Activated naive CD4-positive, alpha-beta T cell treated with anti-CD3 and anti-CD28 coated beads, Interleukin-2, amount 50 U/mL, for 72 hours (primary cell): ENCODE data around the gene RBFOX2. TPM values are rescaled to one million over a fixed set of nuclear protein-coding genes. Genes with fewer than 3 reads are reported as not detected.
A peak's percentile ranks its signal among the peaks of the same experiment; 100 is the strongest.

Experiments used
- ATAC-seq, 2 donors: fragments of 150-1000 bp; cut with Tn5 transposase; 2 replicates each; pipeline ENCODE4 v1.10.0; 2021; ENCODE audit warnings: mild to moderate bottlenecking in 2 of 2, moderate library complexity in 2 of 2
- DNase-seq, 2 donors: peaks; one replicate each; pipeline ENCODE4 v3.0.0; 2021 to 2022; ENCODE audit warnings: low spot score in 2 of 2
- H3K27ac Mint-ChIP-seq, 2 donors: one replicate each; pipeline ENCODE4 v1.8.0; 2022; ENCODE audit warnings: mild to moderate bottlenecking in 2 of 2, mixed read lengths in 2 of 2
- H3K36me3 Mint-ChIP-seq, 2 donors: one replicate each; pipeline ENCODE4 v1.8.0; 2022; ENCODE audit warnings: mixed read lengths in 2 of 2
- H3K9me3 Mint-ChIP-seq, 2 donors: one replicate each; pipeline ENCODE4 v1.8.0; 2022; ENCODE audit warnings: mixed read lengths in 2 of 2
- total RNA-seq, 2 donors: library from RNA; stranded (reverse); gene quantifications; one replicate each; pipeline ENCODE4 v1.2.3, GENCODE V29; 2022

The RBFOX2 gene
- total RNA-seq, 2 donors from 2014 or later: 2.2 to 4.9 TPM

DNA sequence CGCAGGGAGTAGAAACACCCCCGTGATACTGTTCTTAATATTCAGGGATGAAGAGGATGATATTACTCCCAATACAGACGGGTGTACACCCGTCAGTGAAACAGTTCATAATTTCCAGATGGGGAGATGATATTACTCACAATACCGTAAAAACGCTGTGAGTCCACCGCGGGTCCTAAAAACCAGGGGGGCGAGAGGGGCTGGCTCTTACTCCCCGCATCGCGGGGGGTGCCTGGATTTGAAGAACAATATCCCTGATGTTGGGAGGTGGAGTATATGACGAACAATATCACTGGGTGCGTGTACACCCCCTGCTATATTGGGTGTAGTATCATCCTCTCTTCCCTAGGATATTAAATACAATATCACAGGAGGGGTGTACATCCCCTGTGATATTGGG lies 331.5 kb downstream of the RBFOX2 start:
- no peak overlapping the region for H3K27ac Mint-ChIP-seq
- peak; percentile 70 to 82 for ATAC-seq
- DNase-seq: peak in 1 of 2 donors; percentile 42
- H3K9me3 Mint-ChIP-seq: no peaks in the 10 kb centered on the region
- no peaks in the 10 kb centered on the region for H3K36me3 Mint-ChIP-seq

GRCh38 chr22:35695202-35695601 lies 333.4 kb downstream of the RBFOX2 start:
- Mint-ChIP-seq H3K9me3 (no peaks in the 10 kb centered on the region), H3K27ac (no peak overlapping the region), H3K36me3 (no peaks in the 10 kb centered on the region)
- DNase-seq (no peak), ATAC-seq (peak in 1 of 2 donors; percentile 14)

- Mint-ChIP-seq H3K27ac (no peak overlapping the region), H3K36me3 (no peaks in the 10 kb centered on the region), H3K9me3 (no peaks in the 10 kb centered on the region)
- ATAC-seq (no peak), DNase-seq (no peak)
These were observed 338.6 kb downstream of the RBFOX2 start for GRCh38 chr22:35690001-35690400.

GRCh38 chr22:35688913-35689675 lies 339.5 kb downstream of the RBFOX2 start:
- DNase-seq (no peak), ATAC-seq (no peak)
- Mint-ChIP-seq H3K36me3 (no peaks in the 10 kb centered on the region), H3K9me3 (no peaks in the 10 kb centered on the region), H3K27ac (no peak overlapping the region)

Other genes starting within 250 kb of the RBFOX2 start
- gene APOL3, start 131.9 kb upstream of the RBFOX2 start, total RNA-seq: 10 to 100 TPM; 46.4 to 70.0 TPM
- gene APOL4, start 173.0 kb upstream of the RBFOX2 start, total RNA-seq: under 1 TPM; 0.14 to 0.18 TPM
- gene APOL2, start 210.7 kb upstream of the RBFOX2 start, total RNA-seq: 10 to 100 TPM; 51.3 to 68.6 TPM
- 10 to 100 TPM; 27.2 to 40.5 TPM for gene APOL1, start 224.3 kb upstream of the RBFOX2 start, total RNA-seq